Panc1 (cell line): Measurements from ENCODE around the gene PRR5.

ENCODE experiments used
- POLR2AphosphoS5 ChIP-seq: IDR thresholded peaks from 2 replicates; pipeline ENCODE4 v1.6.1; 2012; ENCODE audit warnings: mild to moderate bottlenecking, low read depth, low read length, moderate library complexity
- SIN3A ChIP-seq: IDR thresholded peaks from 2 replicates; pipeline ENCODE4 v1.6.1; 2012; ENCODE audit warnings: low read depth, mild to moderate bottlenecking, low read length, moderate library complexity, borderline replicate concordance; ENCODE audit not compliant: insufficient read depth
- TCF7L2 ChIP-seq: IDR thresholded peaks from 2 replicates; pipeline ENCODE4 v1.6.1; 2011; ENCODE audit warnings: mild to moderate bottlenecking, low read depth, low read length, inconsistent platforms
- TF ChIP-seq, protein P1 (sequence below): fragments of 450-650 bp; IDR thresholded peaks from 2 replicates; pipeline ENCODE4 v1.5.1; 2017; ENCODE audit warnings: mild to moderate bottlenecking
- TF ChIP-seq, protein P2 (sequence below), 2 experiments: IDR thresholded peaks; 2 replicates each; pipeline ENCODE4 v1.6.1; 2011 to 2012; ENCODE audit warnings: low read depth in 2 of 2, control low read depth in 1 of 2, low read length in 1 of 2, mild to moderate bottlenecking in 1 of 2, moderate library complexity in 1 of 2; ENCODE audit not compliant: insufficient read depth in 1 of 2

DNA sequence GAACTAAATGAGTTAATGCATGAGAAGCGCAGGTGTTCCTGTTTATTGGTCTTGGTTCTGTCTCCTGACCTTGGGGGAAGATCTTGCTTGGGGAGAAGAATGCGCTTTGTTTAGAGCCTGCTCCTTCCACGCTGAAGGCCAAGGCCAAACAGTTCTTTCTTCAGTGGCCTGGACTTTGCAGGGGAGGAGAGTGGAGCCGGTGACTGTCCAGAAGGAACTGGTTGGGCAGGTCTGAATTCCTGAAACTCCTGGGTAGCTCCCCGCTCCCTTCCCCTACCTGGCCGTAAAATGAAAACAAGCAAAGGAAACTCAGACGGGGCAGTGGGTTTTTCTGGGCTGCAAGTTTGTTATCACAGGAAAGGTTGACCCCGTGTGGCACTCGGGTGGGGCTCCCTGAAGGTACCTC is 54.0 kb downstream of the PRR5 start:
- TF ChIP-seq, protein P1, sequence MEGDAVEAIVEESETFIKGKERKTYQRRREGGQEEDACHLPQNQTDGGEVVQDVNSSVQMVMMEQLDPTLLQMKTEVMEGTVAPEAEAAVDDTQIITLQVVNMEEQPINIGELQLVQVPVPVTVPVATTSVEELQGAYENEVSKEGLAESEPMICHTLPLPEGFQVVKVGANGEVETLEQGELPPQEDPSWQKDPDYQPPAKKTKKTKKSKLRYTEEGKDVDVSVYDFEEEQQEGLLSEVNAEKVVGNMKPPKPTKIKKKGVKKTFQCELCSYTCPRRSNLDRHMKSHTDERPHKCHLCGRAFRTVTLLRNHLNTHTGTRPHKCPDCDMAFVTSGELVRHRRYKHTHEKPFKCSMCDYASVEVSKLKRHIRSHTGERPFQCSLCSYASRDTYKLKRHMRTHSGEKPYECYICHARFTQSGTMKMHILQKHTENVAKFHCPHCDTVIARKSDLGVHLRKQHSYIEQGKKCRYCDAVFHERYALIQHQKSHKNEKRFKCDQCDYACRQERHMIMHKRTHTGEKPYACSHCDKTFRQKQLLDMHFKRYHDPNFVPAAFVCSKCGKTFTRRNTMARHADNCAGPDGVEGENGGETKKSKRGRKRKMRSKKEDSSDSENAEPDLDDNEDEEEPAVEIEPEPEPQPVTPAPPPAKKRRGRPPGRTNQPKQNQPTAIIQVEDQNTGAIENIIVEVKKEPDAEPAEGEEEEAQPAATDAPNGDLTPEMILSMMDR: no peak
- TF ChIP-seq SIN3A (no peak), POLR2AphosphoS5 (no peak), TCF7L2 (no peak)
- TF ChIP-seq, protein P2, sequence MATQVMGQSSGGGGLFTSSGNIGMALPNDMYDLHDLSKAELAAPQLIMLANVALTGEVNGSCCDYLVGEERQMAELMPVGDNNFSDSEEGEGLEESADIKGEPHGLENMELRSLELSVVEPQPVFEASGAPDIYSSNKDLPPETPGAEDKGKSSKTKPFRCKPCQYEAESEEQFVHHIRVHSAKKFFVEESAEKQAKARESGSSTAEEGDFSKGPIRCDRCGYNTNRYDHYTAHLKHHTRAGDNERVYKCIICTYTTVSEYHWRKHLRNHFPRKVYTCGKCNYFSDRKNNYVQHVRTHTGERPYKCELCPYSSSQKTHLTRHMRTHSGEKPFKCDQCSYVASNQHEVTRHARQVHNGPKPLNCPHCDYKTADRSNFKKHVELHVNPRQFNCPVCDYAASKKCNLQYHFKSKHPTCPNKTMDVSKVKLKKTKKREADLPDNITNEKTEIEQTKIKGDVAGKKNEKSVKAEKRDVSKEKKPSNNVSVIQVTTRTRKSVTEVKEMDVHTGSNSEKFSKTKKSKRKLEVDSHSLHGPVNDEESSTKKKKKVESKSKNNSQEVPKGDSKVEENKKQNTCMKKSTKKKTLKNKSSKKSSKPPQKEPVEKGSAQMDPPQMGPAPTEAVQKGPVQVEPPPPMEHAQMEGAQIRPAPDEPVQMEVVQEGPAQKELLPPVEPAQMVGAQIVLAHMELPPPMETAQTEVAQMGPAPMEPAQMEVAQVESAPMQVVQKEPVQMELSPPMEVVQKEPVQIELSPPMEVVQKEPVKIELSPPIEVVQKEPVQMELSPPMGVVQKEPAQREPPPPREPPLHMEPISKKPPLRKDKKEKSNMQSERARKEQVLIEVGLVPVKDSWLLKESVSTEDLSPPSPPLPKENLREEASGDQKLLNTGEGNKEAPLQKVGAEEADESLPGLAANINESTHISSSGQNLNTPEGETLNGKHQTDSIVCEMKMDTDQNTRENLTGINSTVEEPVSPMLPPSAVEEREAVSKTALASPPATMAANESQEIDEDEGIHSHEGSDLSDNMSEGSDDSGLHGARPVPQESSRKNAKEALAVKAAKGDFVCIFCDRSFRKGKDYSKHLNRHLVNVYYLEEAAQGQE (IDR thresholded peaks at IDR 0.05; ENCODE audit: insufficient read depth in 1 of 2, low read depth in 2 of 2, low read length in 1 of 2): no peak
